HCT116 (cell line): ENCODE data around the gene DEXI. TPM values are rescaled to one million over a fixed set of nuclear protein-coding genes. Genes with fewer than 3 reads are reported as not detected.

Experiments
- ATAC-seq: fragments of 200-7000 bp; cut with Tn5 transposase; 2 replicates; pipeline ENCODE4 v1.9.1; 2020; ENCODE audit warnings: mild to moderate bottlenecking, moderate library complexity
- BruUV-seq: library from RNA; stranded (reverse); fragments of 400-500 nt; replicated peaks from 2 replicates; lab custom pipeline; 2021; lab: Mats Ljungman, UMichigan
- CTCF ChIA-PET: fragments of 300-600 bp; sonication (Branson Sonifier 250); formaldehyde crosslinking; loops from one replicate; lab custom pipeline; 2021; ENCODE audit warnings: antibody characterized with exemption; lab: Charles Lee
- POLR2A ChIA-PET: fragments of 300-600, 350-600 bp; sonication (Branson Sonifier 250); formaldehyde crosslinking; loops from one replicate; lab custom pipeline; 2021; ENCODE audit warnings: antibody characterized with exemption; lab: Charles Lee
- RAD21 ChIA-PET, 2 experiments: fragments of 300-600 bp; sonication (Branson Sonifier 250); formaldehyde crosslinking; loops; one replicate each; lab custom pipeline; 2023; ENCODE audit warnings: low total read pairs in 2 of 2; ENCODE audit not compliant: uncharacterized antibody in 2 of 2, unreplicated experiment in 2 of 2, low non-redundant PET in 1 of 2; lab: Charles Lee
- DNase-seq: peaks from one replicate; pipeline ENCODE4 v3.0.0-alpha.2; 2010; ENCODE audit warnings: low read depth, low spot score
- H2AFZ ChIP-seq: fragments of 200-600 bp; shearing (Covaris generic), sonication (generic); 2 replicates; pipeline ENCODE4 v1.6.1; 2017; ENCODE audit warnings: low read depth, mixed run types, mixed read lengths, antibody characterized with exemption, low read length; ENCODE audit not compliant: poor library complexity, severe bottlenecking
- H3K27ac ChIP-seq: 2 replicates; pipeline ENCODE4 v1.5.1; 2012; ENCODE audit warnings: low read depth, low read length
- H3K27me3 ChIP-seq: fragments of 200-600 bp; sonication (generic); 2 replicates; pipeline ENCODE4 v1.6.1; 2016; ENCODE audit warnings: mixed run types, low read length, mixed read lengths; ENCODE audit not compliant: insufficient read depth
- H3K36me3 ChIP-seq, 2 experiments: fragments of 200-500 bp in 1 of 2; fragments of 200-600 bp in 1 of 2; sonication (Bioruptor generic) in 1 of 2; sonication (generic) in 1 of 2; 2 replicates each; pipeline versions ENCODE4 v1.5.1 to v1.6.1; 2014 to 2016; ENCODE audit warnings: low read length in 2 of 2, inconsistent platforms in 1 of 2, mixed read lengths in 1 of 2, mixed run types in 1 of 2; ENCODE audit not compliant: insufficient read depth in 2 of 2, control insufficient read depth in 1 of 2
- H3K4me1 ChIP-seq, 2 experiments: fragments of 200-600 bp in 1 of 2; sonication (generic) in 1 of 2; 2 replicates each; pipeline versions ENCODE4 v1.5.1 to v1.6.1; 2012 to 2017; ENCODE audit warnings: low read length in 2 of 2, inconsistent platforms in 1 of 2, mild to moderate bottlenecking in 1 of 2, mixed read lengths in 1 of 2, mixed run types in 1 of 2, moderate library complexity in 1 of 2; ENCODE audit not compliant: insufficient read depth in 2 of 2, control insufficient read depth in 1 of 2
- H3K4me2 ChIP-seq: fragments of 200-600 bp; sonication (generic); 2 replicates; pipeline ENCODE4 v1.6.1; 2017; ENCODE audit warnings: mixed run types, low read length, mixed read lengths
- H3K4me3 ChIP-seq, 2 experiments: fragments of 200-600 bp in 1 of 2; sonication (generic) in 1 of 2; replicated peaks in 1 of 2; 2 replicates each; pipeline ENCODE4 v1.5.1; 2011 to 2016; ENCODE audit warnings: low read length in 2 of 2, control low read depth in 1 of 2, low read depth in 1 of 2, mild to moderate bottlenecking in 1 of 2, mixed read lengths in 1 of 2, mixed run types in 1 of 2
- H3K79me2 ChIP-seq: fragments of 200-600 bp; sonication (generic); 2 replicates; pipeline ENCODE4 v1.6.1; 2017; ENCODE audit warnings: mild to moderate bottlenecking, mixed run types, low read length, moderate library complexity, mixed read lengths; ENCODE audit not compliant: insufficient read depth
- H3K9ac ChIP-seq: fragments of 200-600 bp; sonication (generic); 2 replicates; pipeline ENCODE4 v1.6.1; 2016; ENCODE audit warnings: low read length, mixed read lengths
- H3K9me2 ChIP-seq: fragments of 200-600 bp; sonication (generic), shearing (Covaris generic); 2 replicates; pipeline ENCODE4 v1.6.1; 2017; ENCODE audit warnings: mixed run types, mild to moderate bottlenecking, moderate library complexity; ENCODE audit not compliant: insufficient read depth
- H3K9me3 ChIP-seq, 2 experiments: fragments of 200-500 bp in 1 of 2; fragments of 200-600 bp in 1 of 2; sonication (Bioruptor generic) in 1 of 2; sonication (generic) in 1 of 2; 2 replicates each; pipeline ENCODE4 v1.6.1; 2014 to 2017; ENCODE audit warnings: low read length in 2 of 2, mixed read lengths in 2 of 2, inconsistent platforms in 1 of 2, low read depth in 1 of 2, mild to moderate bottlenecking in 1 of 2, mixed run types in 1 of 2, moderate library complexity in 1 of 2; ENCODE audit not compliant: control insufficient read depth in 1 of 2, insufficient read depth in 1 of 2
- H4K20me1 ChIP-seq: fragments of 200-600 bp; sonication (generic), shearing (Covaris generic); 2 replicates; pipeline ENCODE4 v1.6.1; 2017; ENCODE audit warnings: mixed run types, mild to moderate bottlenecking, moderate library complexity; ENCODE audit not compliant: insufficient read depth
- CEBPB ChIP-seq: IDR thresholded peaks from 2 replicates; pipeline ENCODE4 v1.6.1; 2012; ENCODE audit warnings: low read depth
- EGR1 ChIP-seq: IDR thresholded peaks from 2 replicates; pipeline ENCODE4 v1.6.1; 2012; ENCODE audit warnings: low read depth
- ELF1 ChIP-seq: IDR thresholded peaks from 2 replicates; pipeline ENCODE4 v1.6.1; 2012; ENCODE audit warnings: low read depth, borderline replicate concordance
- EZH2 ChIP-seq: fragments of 200-600 bp; sonication (generic); IDR thresholded peaks from 2 replicates; pipeline ENCODE4 v1.6.1; 2017; ENCODE audit warnings: antibody characterized with exemption, mixed run types
- EZH2phosphoT487 ChIP-seq: fragments of 200-600 bp; IDR thresholded peaks from 2 replicates; pipeline ENCODE4 v1.6.1; 2018; ENCODE audit warnings: antibody characterized with exemption, borderline replicate concordance
- POLR2A ChIP-seq: IDR thresholded peaks from 2 replicates; pipeline ENCODE4 v1.7.0; 2011; ENCODE audit warnings: borderline replicate concordance; ENCODE audit not compliant: insufficient read depth, insufficient read length; ENCODE audit errors: extremely low read depth
- POLR2AphosphoS5 ChIP-seq: IDR thresholded peaks from 2 replicates; pipeline ENCODE4 v1.6.1; 2011; ENCODE audit warnings: mild to moderate bottlenecking, low read depth, low read length, moderate library complexity
- RAD21 ChIP-seq: IDR thresholded peaks from 2 replicates; pipeline ENCODE4 v1.6.1; 2012; ENCODE audit warnings: low read depth, mild to moderate bottlenecking
- SIN3A ChIP-seq: IDR thresholded peaks from 2 replicates; pipeline ENCODE4 v1.6.1; 2012; ENCODE audit warnings: low read depth
- SP1 ChIP-seq: IDR thresholded peaks from 2 replicates; pipeline ENCODE4 v1.6.1; 2012; ENCODE audit warnings: low read depth
- TCF7L2 ChIP-seq: IDR thresholded peaks from 2 replicates; pipeline ENCODE4 v1.7.0; 2011; ENCODE audit warnings: borderline replicate concordance, inconsistent platforms; ENCODE audit not compliant: insufficient read depth, insufficient read length; ENCODE audit errors: extremely low read depth
- YY1 ChIP-seq: IDR thresholded peaks from 2 replicates; pipeline ENCODE4 v1.6.1; 2011; ENCODE audit warnings: low read length, low read depth, moderate library complexity, mild to moderate bottlenecking; ENCODE audit not compliant: insufficient replicate concordance; ENCODE audit errors: extremely low read depth
- ZFX ChIP-seq: fragments of 450-650 bp; IDR thresholded peaks from 2 replicates; pipeline ENCODE4 v1.6.1; 2017
- intact Hi-C: fragments of 100-400 bp; cut with micrococcal nuclease; formaldehyde crosslinking; loops from 2 replicates; pipeline ENCODE4 v1.10.0; 2022
- total RNA-seq: library from RNA; stranded (reverse); gene quantifications from one replicate; pipeline ENCODE4 v1.2.1, GENCODE V29; 2021; ENCODE audit not compliant: unreplicated experiment
- TF ChIP-seq, protein P1 (sequence below): IDR thresholded peaks from 2 replicates; pipeline ENCODE4 v1.6.1; 2011; ENCODE audit warnings: mild to moderate bottlenecking, low read length, moderate library complexity; ENCODE audit not compliant: insufficient replicate concordance; ENCODE audit errors: extremely low read depth
- TF ChIP-seq, protein P2 (sequence below): IDR thresholded peaks from 2 replicates; pipeline ENCODE4 v1.6.1; 2012
- TF ChIP-seq, protein P3 (sequence below): IDR thresholded peaks from 2 replicates; pipeline ENCODE4 v1.6.1; 2012
- TF ChIP-seq, protein P4 (sequence below), 3 experiments: fragments of 200-600 bp in 1 of 3; sonication (generic) in 1 of 3; IDR thresholded peaks in 2 of 3; conservative IDR thresholded peaks in 1 of 3; 2 replicates each; pipeline ENCODE4 v1.5.1; 2012 to 2017; ENCODE audit warnings: low read depth in 2 of 3, low read length in 2 of 3, antibody characterized with exemption in 1 of 3, borderline replicate concordance in 1 of 3, control low read depth in 1 of 3, mild to moderate bottlenecking in 1 of 3, mixed read lengths in 1 of 3, mixed run types in 1 of 3, moderate library complexity in 1 of 3; ENCODE audit not compliant: insufficient read depth in 1 of 3

DEXI gene
- total RNA-seq, 1 experiment from 2014 or later: 37.8 TPM

DNA sequence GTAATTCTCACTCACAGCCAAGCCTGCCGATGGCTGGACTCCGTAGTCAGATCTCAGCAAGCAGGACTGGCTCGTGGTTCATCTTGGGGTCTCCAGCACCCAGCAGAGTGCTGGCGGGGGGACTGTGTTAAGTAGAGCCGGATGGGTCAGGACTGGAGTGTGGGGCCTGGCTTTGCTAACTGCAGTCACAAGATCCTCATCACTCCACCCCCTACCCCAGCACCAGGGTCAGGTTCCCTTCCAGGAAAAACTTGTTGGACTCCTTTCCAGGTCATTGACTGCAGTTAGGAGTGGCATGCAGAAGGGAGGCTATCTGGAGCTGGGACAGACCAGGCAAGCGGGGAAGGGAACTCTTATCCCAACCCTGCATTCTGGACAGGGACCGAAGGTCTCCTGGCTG is 59.3 kb downstream of the DEXI start:
- H3K36me3 ChIP-seq: no peaks in the 10 kb centered on the region
- H4K20me1 ChIP-seq: no peaks in the 10 kb centered on the region
- no peaks in the 10 kb centered on the region for H3K9me3 ChIP-seq
- H3K9ac ChIP-seq: no peak overlapping the region
- intact Hi-C loops: no loop called here
- RAD21 ChIA-PET: no interaction called here
- no TSS peak for BruUV-seq
- DNase-seq: no peak
- no peak overlapping the region for H3K4me3 ChIP-seq
- no peak overlapping the region for H2AFZ ChIP-seq
- no peaks in the 10 kb centered on the region for H3K79me2 ChIP-seq
- no peak for ATAC-seq
- no peak for TF ChIP-seq POLR2A
- TF ChIP-seq POLR2AphosphoS5: no peak
- no peaks in the 10 kb centered on the region for H3K4me1 ChIP-seq
- no peak overlapping the region for H3K4me2 ChIP-seq
- H3K9me2 ChIP-seq: no peaks in the 10 kb centered on the region
- peaks cover 26% of the 10 kb centered on the region; the same call in 1 of the 2 replicates for H3K27me3 ChIP-seq
- H3K27ac ChIP-seq: no peak overlapping the region
- POLR2A ChIA-PET: no interaction called here
- CTCF ChIA-PET: no interaction called here

DNA sequence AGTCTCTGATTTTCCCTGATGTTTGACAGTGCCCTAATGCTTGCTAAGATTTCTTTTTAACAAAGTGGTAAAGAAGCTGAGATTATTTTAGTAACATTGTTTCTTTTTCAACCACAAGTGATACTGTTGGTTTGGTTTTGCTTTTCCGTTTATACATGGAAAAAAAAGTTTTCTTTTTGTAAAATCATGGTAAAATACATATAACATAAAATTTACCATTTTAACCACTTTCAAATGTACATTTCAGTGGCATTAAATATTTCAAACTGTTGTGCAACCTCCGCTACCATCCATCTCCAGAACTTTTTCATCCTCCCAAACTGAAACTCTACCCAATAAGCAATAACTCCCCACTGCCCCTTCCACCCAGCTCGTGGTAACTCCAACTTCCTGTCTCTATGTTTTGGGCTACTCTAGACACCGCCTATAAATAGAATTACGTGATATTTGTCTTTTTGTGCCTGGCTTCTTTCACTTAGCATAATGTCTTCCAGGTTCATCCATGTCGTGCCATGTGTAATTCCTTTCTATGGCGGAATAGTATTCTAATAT is 60.7 kb downstream of the DEXI start:
- no peak for DNase-seq
- Histone ChIP-seq H3K9me2 (no peaks in the 10 kb centered on the region), H4K20me1 (no peaks in the 10 kb centered on the region), H2AFZ (no peak overlapping the region), H3K27me3 (peaks cover 23% of the 10 kb centered on the region; the same call in 1 of the 2 replicates), H3K79me2 (no peaks in the 10 kb centered on the region), H3K36me3 (no peaks in the 10 kb centered on the region), H3K27ac (no peak overlapping the region), H3K9ac (no peak overlapping the region), H3K4me1 (peaks cover 4 to 8% of the 10 kb centered on the region in 2 experiments; a peak in 3 of 4 replicates), H3K4me2 (no peak overlapping the region), H3K9me3 (no peaks in the 10 kb centered on the region), H3K4me3 (no peak overlapping the region)
- BruUV-seq: no TSS peak
- ChIA-PET POLR2A (no interaction called here), CTCF (no interaction called here), RAD21 (no interaction called here)
- no peak for ATAC-seq
- intact Hi-C loops: no loop called here
- TF ChIP-seq ZFX (no peak), EZH2 (no peak), SIN3A (no peak), TCF7L2 (no peak), ELF1 (no peak), RAD21 (no peak), EGR1 (no peak), SP1 (no peak), CEBPB (no peak), YY1 (no peak), POLR2A (no peak), EZH2phosphoT487 (no peak)
- TF ChIP-seq, protein P1, sequence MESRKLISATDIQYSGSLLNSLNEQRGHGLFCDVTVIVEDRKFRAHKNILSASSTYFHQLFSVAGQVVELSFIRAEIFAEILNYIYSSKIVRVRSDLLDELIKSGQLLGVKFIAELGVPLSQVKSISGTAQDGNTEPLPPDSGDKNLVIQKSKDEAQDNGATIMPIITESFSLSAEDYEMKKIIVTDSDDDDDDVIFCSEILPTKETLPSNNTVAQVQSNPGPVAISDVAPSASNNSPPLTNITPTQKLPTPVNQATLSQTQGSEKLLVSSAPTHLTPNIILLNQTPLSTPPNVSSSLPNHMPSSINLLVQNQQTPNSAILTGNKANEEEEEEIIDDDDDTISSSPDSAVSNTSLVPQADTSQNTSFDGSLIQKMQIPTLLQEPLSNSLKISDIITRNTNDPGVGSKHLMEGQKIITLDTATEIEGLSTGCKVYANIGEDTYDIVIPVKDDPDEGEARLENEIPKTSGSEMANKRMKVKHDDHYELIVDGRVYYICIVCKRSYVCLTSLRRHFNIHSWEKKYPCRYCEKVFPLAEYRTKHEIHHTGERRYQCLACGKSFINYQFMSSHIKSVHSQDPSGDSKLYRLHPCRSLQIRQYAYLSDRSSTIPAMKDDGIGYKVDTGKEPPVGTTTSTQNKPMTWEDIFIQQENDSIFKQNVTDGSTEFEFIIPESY: no peak
- TF ChIP-seq, protein P2, sequence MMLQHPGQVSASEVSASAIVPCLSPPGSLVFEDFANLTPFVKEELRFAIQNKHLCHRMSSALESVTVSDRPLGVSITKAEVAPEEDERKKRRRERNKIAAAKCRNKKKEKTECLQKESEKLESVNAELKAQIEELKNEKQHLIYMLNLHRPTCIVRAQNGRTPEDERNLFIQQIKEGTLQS: no peak
- TF ChIP-seq, protein P3, sequence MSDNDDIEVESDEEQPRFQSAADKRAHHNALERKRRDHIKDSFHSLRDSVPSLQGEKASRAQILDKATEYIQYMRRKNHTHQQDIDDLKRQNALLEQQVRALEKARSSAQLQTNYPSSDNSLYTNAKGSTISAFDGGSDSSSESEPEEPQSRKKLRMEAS: no peak
- TF ChIP-seq, protein P4, sequence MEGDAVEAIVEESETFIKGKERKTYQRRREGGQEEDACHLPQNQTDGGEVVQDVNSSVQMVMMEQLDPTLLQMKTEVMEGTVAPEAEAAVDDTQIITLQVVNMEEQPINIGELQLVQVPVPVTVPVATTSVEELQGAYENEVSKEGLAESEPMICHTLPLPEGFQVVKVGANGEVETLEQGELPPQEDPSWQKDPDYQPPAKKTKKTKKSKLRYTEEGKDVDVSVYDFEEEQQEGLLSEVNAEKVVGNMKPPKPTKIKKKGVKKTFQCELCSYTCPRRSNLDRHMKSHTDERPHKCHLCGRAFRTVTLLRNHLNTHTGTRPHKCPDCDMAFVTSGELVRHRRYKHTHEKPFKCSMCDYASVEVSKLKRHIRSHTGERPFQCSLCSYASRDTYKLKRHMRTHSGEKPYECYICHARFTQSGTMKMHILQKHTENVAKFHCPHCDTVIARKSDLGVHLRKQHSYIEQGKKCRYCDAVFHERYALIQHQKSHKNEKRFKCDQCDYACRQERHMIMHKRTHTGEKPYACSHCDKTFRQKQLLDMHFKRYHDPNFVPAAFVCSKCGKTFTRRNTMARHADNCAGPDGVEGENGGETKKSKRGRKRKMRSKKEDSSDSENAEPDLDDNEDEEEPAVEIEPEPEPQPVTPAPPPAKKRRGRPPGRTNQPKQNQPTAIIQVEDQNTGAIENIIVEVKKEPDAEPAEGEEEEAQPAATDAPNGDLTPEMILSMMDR (IDR thresholded peaks at IDR 0.05 in 2 of 3, conservative IDR thresholded peaks at IDR 0.05 in 1 of 3; ENCODE audit: borderline replicate concordance in 1 of 3, insufficient read depth in 1 of 3, low read depth in 2 of 3, low read length in 2 of 3): no peak
